ENCODE results near the gene CREB3L4. TPM values are rescaled to one million over a fixed set of nuclear protein-coding genes. Genes with fewer than 3 reads are reported as not detected.

Gene CREB3L4
- total and polyA plus RNA-seq, 4 donors: 4.4 to 10.3 (median 8.8) TPM

GRCh38 chr1:153956997-153957715 lies 10.5 kb upstream of the CREB3L4 start:
- Histone ChIP-seq H3K27ac (ENCODE audit: low read depth in 1 of 2, low read length in 2 of 2) (peak overlapping the region; percentile 91 to 94), H3K4me1 (ENCODE audit: control insufficient read depth in 4 of 4, insufficient read depth in 4 of 4, low read length in 3 of 4) (peaks cover 11 to 62% (median 50%) of the 10 kb centered on the region in 4 donors), H3K36me3 (ENCODE audit: control insufficient read depth in 4 of 4, insufficient read depth in 3 of 4, low read depth in 1 of 4, low read length in 3 of 4) (peaks cover 0 to 12% (median 6%) of the 10 kb centered on the region in 4 donors), H3K9me3 (ENCODE audit: control insufficient read depth in 4 of 4, low read length in 3 of 4) (no peaks in the 10 kb centered on the region), H3K9ac (ENCODE audit: low read depth in 1 of 2, low read length in 2 of 2) (peak overlapping the region; percentile 73 to 89), H3K4me3 (ENCODE audit: low read depth in 1 of 3, low read length in 3 of 3) (peak overlapping the region; percentile 68 to 99 (median 89)), H3K27me3 (ENCODE audit: control insufficient read depth in 4 of 4, insufficient read depth in 4 of 4, low read length in 3 of 4) (no peaks in the 10 kb centered on the region)
- 34% methylated on average over 6 of the region's 6 CpGs for WGBS
- DNase-seq (ENCODE audit: low spot score): no peak
- TF ChIP-seq MAX (IDR thresholded peaks at IDR 0.05): no peak
- no peak for TF ChIP-seq FOXA1 (IDR thresholded peaks at IDR 0.05)
- TF ChIP-seq GABPA (IDR thresholded peaks at IDR 0.05 in 1 of 2, conservative IDR thresholded peaks at IDR 0.05 in 1 of 2): no peak
- TF ChIP-seq FOXA2 (IDR thresholded peaks at IDR 0.05): no peak
- no peak for TF ChIP-seq REST (IDR thresholded peaks at IDR 0.05)
- TF ChIP-seq RAD21 (IDR thresholded peaks at IDR 0.05): no peak
- TF ChIP-seq JUND (IDR thresholded peaks at IDR 0.05): no peak
- no peak for TF ChIP-seq NR2F2 (IDR thresholded peaks at IDR 0.05)
- TF ChIP-seq YY1 (IDR thresholded peaks at IDR 0.05): no peak

GRCh38 chr1:153957744-153958110 lies 10.0 kb upstream of the CREB3L4 start:
- under 1% methylated on average over 13 of the region's 13 CpGs for WGBS
- Histone ChIP-seq H3K9ac (ENCODE audit: low read depth in 1 of 2, low read length in 2 of 2) (peak overlapping the region; percentile 73 to 89), H3K27ac (ENCODE audit: low read depth in 1 of 2, low read length in 2 of 2) (peak overlapping the region; percentile 91 to 94), H3K27me3 (ENCODE audit: control insufficient read depth in 4 of 4, insufficient read depth in 4 of 4, low read length in 3 of 4) (no peaks in the 10 kb centered on the region), H3K9me3 (ENCODE audit: control insufficient read depth in 4 of 4, low read length in 3 of 4) (no peaks in the 10 kb centered on the region), H3K4me3 (ENCODE audit: low read depth in 1 of 3, low read length in 3 of 3) (peak overlapping the region; percentile 68 to 99 (median 89)), H3K36me3 (ENCODE audit: control insufficient read depth in 4 of 4, insufficient read depth in 3 of 4, low read depth in 1 of 4, low read length in 3 of 4) (peaks cover 0 to 8% (median 1%) of the 10 kb centered on the region in 4 donors), H3K4me1 (ENCODE audit: control insufficient read depth in 4 of 4, insufficient read depth in 4 of 4, low read length in 3 of 4) (peaks cover 15 to 68% (median 55%) of the 10 kb centered on the region in 4 donors)
- DNase-seq (ENCODE audit: low spot score): no peak
- TF ChIP-seq EGR1 (IDR thresholded peaks at IDR 0.05; ENCODE audit: low read depth in 2 of 2): no peak
- no peak for TF ChIP-seq CTCF (IDR thresholded peaks at IDR 0.05; ENCODE audit: low read depth, low read length, missing input control)
- no peak for TF ChIP-seq REST (IDR thresholded peaks at IDR 0.05)
- TF ChIP-seq ZBTB33 (IDR thresholded peaks at IDR 0.05): no peak
